ENCODE measurements around the gene LLCFC1.
A peak's percentile ranks its signal among the peaks of the same experiment; 100 is the strongest.

Gene LLCFC1

GRCh38 chr7:142916508-142916907, 22.8 kb upstream of the LLCFC1 start:
- no peak overlapping the region for H3K4me3 Mint-ChIP-seq
- ATAC-seq (replicated peaks; ENCODE audit: extremely low read depth, poor library complexity, severe bottlenecking) (no peak), DNase-seq (ENCODE audit: low spot score in 2 of 2) (no peak)
- no peaks in the 10 kb centered on the region for H3K36me3 Mint-ChIP-seq (ENCODE audit: insufficient read depth)
- H3K27ac Mint-ChIP-seq (ENCODE audit: low read depth), result no peak overlapping the region
- no peaks in the 10 kb centered on the region for H3K4me1 Mint-ChIP-seq
- H3K9me3 Mint-ChIP-seq, result no peaks in the 10 kb centered on the region
- peaks cover 71% of the 10 kb centered on the region for H3K27me3 Mint-ChIP-seq

GRCh38 chr7:142917447-142917846, 21.8 kb upstream of the LLCFC1 start:
- ATAC-seq (replicated peaks; ENCODE audit: extremely low read depth, poor library complexity, severe bottlenecking), result no peak
- Mint-ChIP-seq H3K36me3 (ENCODE audit: insufficient read depth) (no peaks in the 10 kb centered on the region), H3K4me3 (no peak overlapping the region), H3K4me1 (no peaks in the 10 kb centered on the region), H3K9me3 (no peaks in the 10 kb centered on the region), H3K27me3 (peaks cover 61% of the 10 kb centered on the region), H3K27ac (ENCODE audit: low read depth) (no peak overlapping the region)
- no peak for DNase-seq (ENCODE audit: low spot score in 2 of 2)

GRCh38 chr7:142918901-142919300, 20.4 kb upstream of the LLCFC1 start:
- H3K27ac Mint-ChIP-seq (ENCODE audit: low read depth), result no peak overlapping the region
- no peaks in the 10 kb centered on the region for H3K9me3 Mint-ChIP-seq
- peaks cover 49% of the 10 kb centered on the region for H3K27me3 Mint-ChIP-seq

DNA sequence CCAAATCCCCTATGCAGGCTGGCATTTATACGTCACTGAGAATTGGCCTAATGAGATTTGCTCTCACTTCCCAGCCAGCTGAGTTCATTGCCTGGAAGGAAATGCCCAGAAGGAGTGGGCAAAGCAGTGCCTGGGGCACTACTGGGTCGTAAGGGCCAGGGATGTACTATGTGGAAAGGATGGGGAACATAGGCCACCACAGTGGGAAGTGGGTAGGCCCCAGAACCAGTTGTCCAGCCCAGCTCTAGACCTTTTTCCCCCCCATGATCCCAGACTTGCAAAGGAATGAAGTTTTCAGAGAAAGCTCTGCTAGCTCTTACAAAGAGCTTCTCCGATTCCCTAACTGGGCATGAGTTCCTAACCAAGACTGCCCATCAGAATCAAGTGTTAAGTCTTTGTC, 19.6 kb upstream of the LLCFC1 start:
- Mint-ChIP-seq H3K27ac (ENCODE audit: low read depth) (no peak overlapping the region), H3K4me1 (no peaks in the 10 kb centered on the region), H3K36me3 (ENCODE audit: insufficient read depth) (no peaks in the 10 kb centered on the region), H3K27me3 (peaks cover 41% of the 10 kb centered on the region), H3K9me3 (no peaks in the 10 kb centered on the region), H3K4me3 (no peak overlapping the region)
- DNase-seq (ENCODE audit: low spot score in 2 of 2) (no peak), ATAC-seq (replicated peaks; ENCODE audit: extremely low read depth, poor library complexity, severe bottlenecking) (no peak)

More at GRCh38 chr7:142918901-142919300, 20.4 kb upstream of the LLCFC1 start:
- ATAC-seq (replicated peaks; ENCODE audit: extremely low read depth, poor library complexity, severe bottlenecking) (no peak), DNase-seq (ENCODE audit: low spot score in 2 of 2) (no peak)
- H3K36me3 Mint-ChIP-seq (ENCODE audit: insufficient read depth), result no peaks in the 10 kb centered on the region
- no peaks in the 10 kb centered on the region for H3K4me1 Mint-ChIP-seq
- H3K4me3 Mint-ChIP-seq, result no peak overlapping the region

DNA sequence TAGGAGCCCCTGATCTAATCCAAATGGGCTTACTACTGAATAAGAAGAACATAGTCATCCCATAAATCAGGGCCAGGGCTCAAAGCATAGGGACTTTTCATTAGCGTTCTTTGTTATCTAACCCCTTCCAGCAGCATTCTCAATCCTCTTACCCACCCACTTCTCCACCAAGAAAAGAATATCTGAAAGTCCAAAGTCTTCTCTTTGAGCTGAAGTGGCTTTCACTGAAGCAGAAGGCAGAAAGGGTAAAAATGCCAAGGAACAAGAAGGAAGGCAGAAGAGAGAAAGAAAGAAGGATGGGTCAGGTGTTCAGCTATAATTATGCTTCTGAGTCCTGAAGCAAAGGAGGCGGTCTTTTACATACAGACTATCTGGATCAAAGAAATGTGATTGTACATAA, 15.9 kb upstream of the LLCFC1 start:
- ATAC-seq (replicated peaks; ENCODE audit: extremely low read depth, poor library complexity, severe bottlenecking) (no peak), DNase-seq (ENCODE audit: low spot score in 2 of 2) (no peak)
- H3K4me1 Mint-ChIP-seq, result no peaks in the 10 kb centered on the region
- H3K4me3 Mint-ChIP-seq, result no peak overlapping the region
- H3K27me3 Mint-ChIP-seq, result peaks cover 27% of the 10 kb centered on the region
- no peaks in the 10 kb centered on the region for H3K36me3 Mint-ChIP-seq (ENCODE audit: insufficient read depth)
- no peaks in the 10 kb centered on the region for H3K9me3 Mint-ChIP-seq
- no peak overlapping the region for H3K27ac Mint-ChIP-seq (ENCODE audit: low read depth)

- peaks cover 15% of the 10 kb centered on the region for H3K27me3 Mint-ChIP-seq
- no peak overlapping the region for H3K27ac Mint-ChIP-seq (ENCODE audit: low read depth)
- ATAC-seq (replicated peaks; ENCODE audit: extremely low read depth, poor library complexity, severe bottlenecking) (no peak), DNase-seq (ENCODE audit: low spot score in 2 of 2) (no peak)
- no peaks in the 10 kb centered on the region for H3K36me3 Mint-ChIP-seq (ENCODE audit: insufficient read depth)
- H3K4me3 Mint-ChIP-seq, result no peak overlapping the region
- no peaks in the 10 kb centered on the region for H3K9me3 Mint-ChIP-seq
- no peaks in the 10 kb centered on the region for H3K4me1 Mint-ChIP-seq
Observed at GRCh38 chr7:142925413-142925812, 13.9 kb upstream of the LLCFC1 start.

GRCh38 chr7:142927085-142927745, 12.1 kb upstream of the LLCFC1 start:
- Mint-ChIP-seq H3K9me3 (no peaks in the 10 kb centered on the region), H3K36me3 (ENCODE audit: insufficient read depth) (no peaks in the 10 kb centered on the region), H3K27me3 (peaks cover 15% of the 10 kb centered on the region), H3K4me3 (no peak overlapping the region), H3K4me1 (no peaks in the 10 kb centered on the region), H3K27ac (ENCODE audit: low read depth) (no peak overlapping the region)
- ATAC-seq (replicated peaks; ENCODE audit: extremely low read depth, poor library complexity, severe bottlenecking) (peak; percentile 54), DNase-seq (ENCODE audit: low spot score in 2 of 2) (no peak)

DNA sequence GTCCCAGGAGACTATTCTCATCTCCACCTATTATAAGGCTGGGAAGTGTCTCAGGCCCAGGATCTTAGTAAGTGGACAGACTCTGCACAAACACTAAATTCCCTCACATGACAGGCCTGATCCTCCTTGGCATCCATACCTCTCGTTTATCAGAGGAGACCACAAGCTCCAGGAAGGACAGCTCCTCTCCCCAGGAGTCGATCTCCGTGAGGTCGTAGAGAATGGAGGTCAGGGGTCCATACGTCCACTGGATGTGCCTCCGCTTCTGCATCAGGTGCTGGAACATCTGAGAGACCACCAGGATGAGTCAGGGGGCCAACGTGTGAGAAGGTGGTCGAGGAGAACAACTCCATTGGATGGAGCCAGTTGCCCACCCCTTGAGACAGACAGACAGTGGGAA, 11.3 kb upstream of the LLCFC1 start:
- Mint-ChIP-seq H3K4me1 (no peaks in the 10 kb centered on the region), H3K27ac (ENCODE audit: low read depth) (no peak overlapping the region), H3K27me3 (peaks cover 20% of the 10 kb centered on the region), H3K4me3 (no peak overlapping the region), H3K36me3 (ENCODE audit: insufficient read depth) (no peaks in the 10 kb centered on the region), H3K9me3 (no peaks in the 10 kb centered on the region)
- ATAC-seq (replicated peaks; ENCODE audit: extremely low read depth, poor library complexity, severe bottlenecking) (no peak), DNase-seq (ENCODE audit: low spot score in 2 of 2) (no peak)

GRCh38 chr7:142930126-142930730, 9.1 kb upstream of the LLCFC1 start:
- no peaks in the 10 kb centered on the region for H3K36me3 Mint-ChIP-seq (ENCODE audit: insufficient read depth)
- no peak for DNase-seq (ENCODE audit: low spot score in 2 of 2)
- H3K4me1 Mint-ChIP-seq, result no peaks in the 10 kb centered on the region
- H3K9me3 Mint-ChIP-seq, result no peaks in the 10 kb centered on the region
- ATAC-seq (replicated peaks; ENCODE audit: extremely low read depth, poor library complexity, severe bottlenecking), result no peak
- H3K4me3 Mint-ChIP-seq, result no peak overlapping the region
- no peak overlapping the region for H3K27ac Mint-ChIP-seq (ENCODE audit: low read depth)
- H3K27me3 Mint-ChIP-seq, result peaks cover 31% of the 10 kb centered on the region

GRCh38 chr7:142932386-142933091, 6.7 kb upstream of the LLCFC1 start:
- ATAC-seq (replicated peaks; ENCODE audit: extremely low read depth, poor library complexity, severe bottlenecking), result no peak
- Mint-ChIP-seq H3K4me3 (no peak overlapping the region), H3K4me1 (no peaks in the 10 kb centered on the region), H3K27ac (ENCODE audit: low read depth) (no peak overlapping the region), H3K36me3 (ENCODE audit: insufficient read depth) (no peaks in the 10 kb centered on the region), H3K27me3 (peaks cover 35% of the 10 kb centered on the region), H3K9me3 (no peaks in the 10 kb centered on the region)
- no peak for DNase-seq (ENCODE audit: low spot score in 2 of 2)

- Mint-ChIP-seq H3K4me3 (no peak overlapping the region), H3K27me3 (peaks cover 30% of the 10 kb centered on the region), H3K36me3 (ENCODE audit: insufficient read depth) (no peaks in the 10 kb centered on the region), H3K4me1 (no peaks in the 10 kb centered on the region), H3K9me3 (no peaks in the 10 kb centered on the region), H3K27ac (ENCODE audit: low read depth) (no peak overlapping the region)
- ATAC-seq (replicated peaks; ENCODE audit: extremely low read depth, poor library complexity, severe bottlenecking) (no peak), DNase-seq (ENCODE audit: low spot score in 2 of 2) (no peak)
Observed at GRCh38 chr7:142933092-142933475, 6.2 kb upstream of the LLCFC1 start.

DNA sequence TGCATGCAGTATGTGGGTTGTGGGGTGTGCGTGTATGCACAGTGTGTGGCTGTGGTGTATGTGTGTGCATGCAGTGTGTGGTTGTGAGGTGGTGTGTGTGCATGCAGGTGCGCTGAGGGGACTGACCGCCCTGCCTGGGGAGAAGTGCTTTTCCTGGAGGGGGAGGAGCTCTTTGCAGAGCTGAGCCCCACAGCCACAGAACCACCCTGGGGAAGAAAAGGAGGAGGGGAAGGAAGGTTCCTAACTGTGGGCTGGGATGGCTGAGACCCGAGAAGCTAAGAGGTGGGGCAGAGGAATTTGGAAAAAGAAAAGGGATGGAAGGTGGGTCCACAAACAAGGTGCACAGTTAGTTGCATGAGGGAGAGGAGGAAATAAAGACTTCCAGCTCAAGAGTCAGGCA, 5.7 kb upstream of the LLCFC1 start, which contains the start of gene TRPV5:
Gene TRPV5 (minus strand): TSS at position 123 of the 400 bp plus-strand sequence. CDS start 287 bp downstream, outside the sequence.
- Mint-ChIP-seq H3K9me3 (no peaks in the 10 kb centered on the region), H3K36me3 (ENCODE audit: insufficient read depth) (no peaks in the 10 kb centered on the region), H3K4me1 (no peaks in the 10 kb centered on the region), H3K27me3 (peaks cover 27% of the 10 kb centered on the region), H3K27ac (ENCODE audit: low read depth) (no peak within 1 kb of the TSS), H3K4me3 (no peak within 1 kb of the TSS)
- DNase-seq (ENCODE audit: low spot score in 2 of 2) (no peak), ATAC-seq (replicated peaks; ENCODE audit: extremely low read depth, poor library complexity, severe bottlenecking) (no peak)

DNA sequence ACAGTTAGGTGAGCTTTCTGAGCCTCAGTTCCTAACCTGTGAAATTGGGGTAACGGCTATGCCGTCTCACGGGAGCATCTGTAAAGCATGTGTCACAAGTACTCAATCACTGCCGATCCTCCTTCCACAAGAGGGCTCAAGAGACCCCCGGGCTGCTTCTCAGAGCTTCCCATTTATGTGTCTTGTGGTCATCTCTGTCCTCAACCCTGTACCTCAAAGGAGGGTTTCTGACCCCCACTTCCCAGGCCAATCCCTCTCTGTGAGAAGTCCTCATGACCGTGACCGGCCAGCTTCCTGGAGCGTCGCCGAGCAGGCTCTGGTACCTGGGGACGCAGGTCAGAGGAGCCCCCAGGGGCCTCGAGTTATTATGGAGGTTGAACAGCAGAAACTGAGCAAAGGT, 5.2 kb upstream of the LLCFC1 start:
- ATAC-seq (replicated peaks; ENCODE audit: extremely low read depth, poor library complexity, severe bottlenecking) (no peak), DNase-seq (ENCODE audit: low spot score in 2 of 2) (no peak)
- H3K4me3 Mint-ChIP-seq, result no peak overlapping the region
- H3K4me1 Mint-ChIP-seq, result no peaks in the 10 kb centered on the region
- H3K27me3 Mint-ChIP-seq, result peaks cover 27% of the 10 kb centered on the region
- no peaks in the 10 kb centered on the region for H3K36me3 Mint-ChIP-seq (ENCODE audit: insufficient read depth)
- no peak overlapping the region for H3K27ac Mint-ChIP-seq (ENCODE audit: low read depth)
- H3K9me3 Mint-ChIP-seq, result no peaks in the 10 kb centered on the region
